Ishikawa (cell line): ENCODE results near the gene WASHC3.

Experiments
- CEBPB ChIP-seq: IDR thresholded peaks from 2 replicates; pipeline ENCODE4 v1.6.1; 2012
- CREB1 ChIP-seq: IDR thresholded peaks from 2 replicates; pipeline ENCODE4 v1.6.1; 2012; ENCODE audit warnings: low read depth
- EGR1 ChIP-seq: IDR thresholded peaks from 2 replicates; pipeline ENCODE4 v1.6.1; 2012
- EP300 ChIP-seq: IDR thresholded peaks from 2 replicates; pipeline ENCODE4 v1.6.1; 2012; ENCODE audit warnings: borderline replicate concordance
- FOXM1 ChIP-seq: IDR thresholded peaks from 2 replicates; pipeline ENCODE4 v1.6.1; 2012; ENCODE audit warnings: low read depth, borderline replicate concordance
- MAX ChIP-seq: IDR thresholded peaks from 2 replicates; pipeline ENCODE4 v1.6.1; 2012
- RAD21 ChIP-seq: IDR thresholded peaks from 2 replicates; pipeline ENCODE4 v1.6.1; 2012; ENCODE audit warnings: low read depth
- TAF1 ChIP-seq: IDR thresholded peaks from 2 replicates; pipeline ENCODE4 v1.6.1; 2012; ENCODE audit warnings: low read depth, mild to moderate bottlenecking
- TCF12 ChIP-seq: IDR thresholded peaks from 2 replicates; pipeline ENCODE4 v1.6.1; 2012; ENCODE audit warnings: low read depth
- TEAD4 ChIP-seq: IDR thresholded peaks from 2 replicates; pipeline ENCODE4 v1.6.1; 2012
- USF1 ChIP-seq: IDR thresholded peaks from 2 replicates; pipeline ENCODE4 v1.6.1; 2012
- YY1 ChIP-seq: IDR thresholded peaks from 2 replicates; pipeline ENCODE4 v1.6.1; 2012; ENCODE audit warnings: low read depth
- ZBTB7A ChIP-seq: IDR thresholded peaks from 2 replicates; pipeline ENCODE4 v1.6.1; 2012; ENCODE audit warnings: low read depth
- TF ChIP-seq, protein P1 (sequence below): IDR thresholded peaks from 2 replicates; pipeline ENCODE4 v1.6.1; 2012; ENCODE audit warnings: low read depth, mild to moderate bottlenecking

DNA sequence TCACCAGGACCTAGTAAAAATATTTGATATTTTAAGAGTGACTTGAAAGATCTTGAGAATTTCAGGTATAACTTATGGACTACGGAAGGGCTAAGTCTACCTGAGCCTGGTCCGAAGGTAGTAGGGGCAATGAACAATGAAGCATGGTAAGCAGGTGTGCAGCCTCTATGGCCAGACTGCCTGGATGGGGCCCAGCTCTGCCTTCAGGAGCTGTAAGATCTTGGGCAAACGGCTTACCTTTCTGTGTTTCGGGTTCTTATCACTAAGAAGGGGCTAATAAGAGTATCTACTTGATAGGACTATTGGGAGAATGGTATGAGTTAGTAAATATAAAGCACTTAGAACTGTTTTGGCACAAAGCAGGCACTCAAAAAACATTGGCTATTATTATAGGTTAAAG, 19.1 kb upstream of the WASHC3 start:
- no peak for TF ChIP-seq MAX
- no peak for TF ChIP-seq EP300
- TF ChIP-seq ZBTB7A, result no peak
- TF ChIP-seq YY1, result no peak
- no peak for TF ChIP-seq CEBPB
- TF ChIP-seq CREB1, result no peak
- TF ChIP-seq TAF1, result no peak
- TF ChIP-seq, protein P1, sequence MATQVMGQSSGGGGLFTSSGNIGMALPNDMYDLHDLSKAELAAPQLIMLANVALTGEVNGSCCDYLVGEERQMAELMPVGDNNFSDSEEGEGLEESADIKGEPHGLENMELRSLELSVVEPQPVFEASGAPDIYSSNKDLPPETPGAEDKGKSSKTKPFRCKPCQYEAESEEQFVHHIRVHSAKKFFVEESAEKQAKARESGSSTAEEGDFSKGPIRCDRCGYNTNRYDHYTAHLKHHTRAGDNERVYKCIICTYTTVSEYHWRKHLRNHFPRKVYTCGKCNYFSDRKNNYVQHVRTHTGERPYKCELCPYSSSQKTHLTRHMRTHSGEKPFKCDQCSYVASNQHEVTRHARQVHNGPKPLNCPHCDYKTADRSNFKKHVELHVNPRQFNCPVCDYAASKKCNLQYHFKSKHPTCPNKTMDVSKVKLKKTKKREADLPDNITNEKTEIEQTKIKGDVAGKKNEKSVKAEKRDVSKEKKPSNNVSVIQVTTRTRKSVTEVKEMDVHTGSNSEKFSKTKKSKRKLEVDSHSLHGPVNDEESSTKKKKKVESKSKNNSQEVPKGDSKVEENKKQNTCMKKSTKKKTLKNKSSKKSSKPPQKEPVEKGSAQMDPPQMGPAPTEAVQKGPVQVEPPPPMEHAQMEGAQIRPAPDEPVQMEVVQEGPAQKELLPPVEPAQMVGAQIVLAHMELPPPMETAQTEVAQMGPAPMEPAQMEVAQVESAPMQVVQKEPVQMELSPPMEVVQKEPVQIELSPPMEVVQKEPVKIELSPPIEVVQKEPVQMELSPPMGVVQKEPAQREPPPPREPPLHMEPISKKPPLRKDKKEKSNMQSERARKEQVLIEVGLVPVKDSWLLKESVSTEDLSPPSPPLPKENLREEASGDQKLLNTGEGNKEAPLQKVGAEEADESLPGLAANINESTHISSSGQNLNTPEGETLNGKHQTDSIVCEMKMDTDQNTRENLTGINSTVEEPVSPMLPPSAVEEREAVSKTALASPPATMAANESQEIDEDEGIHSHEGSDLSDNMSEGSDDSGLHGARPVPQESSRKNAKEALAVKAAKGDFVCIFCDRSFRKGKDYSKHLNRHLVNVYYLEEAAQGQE, result no peak
- no peak for TF ChIP-seq TEAD4
- no peak for TF ChIP-seq RAD21
- no peak for TF ChIP-seq TCF12
- TF ChIP-seq FOXM1, result no peak
- TF ChIP-seq USF1, result no peak
- no peak for TF ChIP-seq EGR1
